AG04450 (cell line): ENCODE results near the gene ZNF28. TPM values are rescaled to one million over a fixed set of nuclear protein-coding genes. Genes with fewer than 3 reads are reported as not detected.
A peak's percentile ranks its signal among the peaks of the same experiment; 100 is the strongest.
"Not testable (repeated sequence)": the region's sequence is repeated elsewhere in the genome, so short reads cannot be mapped to it uniquely, and the experiment has no call there.

ENCODE experiments used
- CTCF ChIA-PET: fragments of 300-600, 350-600 bp; formaldehyde crosslinking; extraction: SDS; loops from one replicate; lab custom pipeline; 2022; ENCODE audit warnings: antibody characterized with exemption, inconsistent platforms; lab: Charles Lee
- POLR2A ChIA-PET: fragments of 350-600 bp; formaldehyde crosslinking; extraction: SDS; loops from one replicate; lab custom pipeline; 2021; ENCODE audit warnings: antibody characterized with exemption, inconsistent platforms; lab: Yijun Ruan, JAX
- DNase-seq: peaks from one replicate; pipeline ENCODE4 v3.0.0-alpha.2; 2011; ENCODE audit warnings: low read depth, low spot score
- H3K27ac ChIP-seq: one replicate; pipeline ENCODE4 v1.5.1; 2012; ENCODE audit warnings: low read depth, low read length, control low read depth
- H3K27me3 ChIP-seq: one replicate; pipeline ENCODE4 v1.6.0; 2012; ENCODE audit warnings: low read length; ENCODE audit not compliant: control insufficient read depth, insufficient read depth
- H3K4me3 ChIP-seq: 2 replicates; pipeline ENCODE4 v1.5.1; 2011; ENCODE audit warnings: mild to moderate bottlenecking, low read depth, low read length, control low read depth
- H3K9me3 ChIP-seq: 2 replicates; pipeline ENCODE4 v1.5.1; 2012; ENCODE audit warnings: low read length; ENCODE audit not compliant: control insufficient read depth, insufficient read depth
- CTCF ChIP-seq: IDR thresholded peaks from 2 replicates; pipeline ENCODE4 v1.5.1; 2011; ENCODE audit warnings: low read depth, low read length, control low read depth, inconsistent platforms
- polyA plus RNA-seq: library from polyadenylated mRNA; depleted of rRNA; stranded (reverse); fragments of >200 nt; gene quantifications from 2 replicates; pipeline ENCODE4 v1.2.3, GENCODE V29; 2011

The ZNF28 gene
- polyA plus RNA-seq, 1 experiment = 11.3 TPM

- POLR2A ChIA-PET = no interaction called here
- no peaks in the 10 kb centered on the region for H3K27me3 ChIP-seq
- peaks cover 28% of the 10 kb centered on the region for H3K9me3 ChIP-seq
- no peak for DNase-seq
- CTCF ChIA-PET = no interaction called here
- H3K4me3 ChIP-seq = no peak overlapping the region
- TF ChIP-seq CTCF = no peak
- H3K27ac ChIP-seq = no peak overlapping the region
Measured at GRCh38 chr19:52825765-52826164, 4.3 kb upstream of the ZNF28 start.

GRCh38 chr19:52823676-52824075 is 2.2 kb upstream of the ZNF28 start:
- no peak for DNase-seq
- no peak for TF ChIP-seq CTCF
- no peak overlapping the region for H3K27ac ChIP-seq
- no peak overlapping the region for H3K4me3 ChIP-seq
- CTCF ChIA-PET = no interaction called here
- no peaks in the 10 kb centered on the region for H3K27me3 ChIP-seq
- peaks cover 17% of the 10 kb centered on the region for H3K9me3 ChIP-seq
- POLR2A ChIA-PET = no interaction called here

- CTCF ChIA-PET, POLR2A ChIA-PET, DNase-seq, H3K27me3 ChIP-seq: not testable (repeated sequence)
- Histone ChIP-seq H3K27ac (peak overlapping the region; percentile 31), H3K4me3 (peak overlapping the region; percentile 67), H3K9me3 (peaks cover 23% of the 10 kb centered on the region)
Measured at GRCh38 chr19:52820472-52821203, 795 bp downstream of the ZNF28 start.

- CTCF ChIA-PET = no interaction called here
- no peak for DNase-seq
Measured at GRCh38 chr19:52809801-52810200, 11.6 kb downstream of the ZNF28 start.

GRCh38 chr19:52799950-52800640 is 21.3 kb downstream of the ZNF28 start:
- CTCF ChIA-PET, H3K4me3 ChIP-seq, H3K27ac ChIP-seq, H3K27me3 ChIP-seq, DNase-seq, POLR2A ChIA-PET: not testable (repeated sequence)
- H3K9me3 ChIP-seq = peaks cover 56% of the 10 kb centered on the region

More at GRCh38 chr19:52809801-52810200, 11.6 kb downstream of the ZNF28 start:
- POLR2A ChIA-PET = no interaction called here
- Histone ChIP-seq H3K4me3 (no peak overlapping the region), H3K27ac (no peak overlapping the region), H3K27me3 (no peaks in the 10 kb centered on the region), H3K9me3 (peaks cover 58% of the 10 kb centered on the region)
- TF ChIP-seq CTCF = no peak

GRCh38 chr19:52789440-52789839 is 32.0 kb downstream of the ZNF28 start:
- TF ChIP-seq CTCF = no peak
- Histone ChIP-seq H3K4me3 (no peak overlapping the region), H3K9me3 (peaks cover 45% of the 10 kb centered on the region), H3K27ac (no peak overlapping the region), H3K27me3 (no peaks in the 10 kb centered on the region)
- CTCF ChIA-PET = no interaction called here
- POLR2A ChIA-PET = no interaction called here
- no peak for DNase-seq

- DNase-seq = peak; percentile 18
- Histone ChIP-seq H3K4me3 (peak within 1 kb of the TSS; percentile 72), H3K27ac (peak within 1 kb of the TSS; percentile 47), H3K9me3 (peaks cover 33% of the 10 kb centered on the region)
- POLR2A ChIA-PET, CTCF ChIA-PET, H3K27me3 ChIP-seq: not testable (repeated sequence)
Measured at GRCh38 chr19:52786464-52787354, 34.7 kb downstream of the ZNF28 start, which contains the start of gene ZNF600. ZNF600 (minus strand) TSS chr19:52786791; CDS start chr19:52778888, 7,903 bp downstream.
